ENCODE measurements around the gene OSBPL6.

OSBPL6 gene

GRCh38 chr2:178277741-178278197 is 83.5 kb downstream of the OSBPL6 start:
- DNase-seq: no peak

GRCh38 chr2:178279142-178279541 is 84.8 kb downstream of the OSBPL6 start:
- DNase-seq: no peak

- no peak for DNase-seq
Measured at GRCh38 chr2:178279636-178280035, 85.3 kb downstream of the OSBPL6 start.

- no peak for DNase-seq
Measured at GRCh38 chr2:178280244-178280852, 86.0 kb downstream of the OSBPL6 start.

- no peak for DNase-seq
Measured at GRCh38 chr2:178282075-178282815, 87.9 kb downstream of the OSBPL6 start.

GRCh38 chr2:178283341-178283918 is 89.1 kb downstream of the OSBPL6 start:
- no peak for DNase-seq

- no peak for DNase-seq
Measured at GRCh38 chr2:178284613-178285286, 90.4 kb downstream of the OSBPL6 start.

- DNase-seq: no peak
Measured at GRCh38 chr2:178285287-178285615, 90.9 kb downstream of the OSBPL6 start.

GRCh38 chr2:178286636-178287035 is 92.3 kb downstream of the OSBPL6 start:
- DNase-seq: no peak

GRCh38 chr2:178287652-178288344 is 93.5 kb downstream of the OSBPL6 start:
- DNase-seq: no peak

- DNase-seq: no peak
Measured at GRCh38 chr2:178291703-178292102, 97.4 kb downstream of the OSBPL6 start.

GRCh38 chr2:178292586-178292985 is 98.3 kb downstream of the OSBPL6 start:
- DNase-seq: no peak

- no peak for DNase-seq
Measured at GRCh38 chr2:178295115-178295514, 100.8 kb downstream of the OSBPL6 start.

- no peak for DNase-seq
Measured at GRCh38 chr2:178295906-178296305, 101.6 kb downstream of the OSBPL6 start.

- no peak for DNase-seq
Measured at GRCh38 chr2:178296394-178297090, 102.2 kb downstream of the OSBPL6 start.

GRCh38 chr2:178297091-178297411 is 102.7 kb downstream of the OSBPL6 start:
- DNase-seq: no peak

GRCh38 chr2:178298785-178299212 is 104.5 kb downstream of the OSBPL6 start:
- DNase-seq: no peak

GRCh38 chr2:178301649-178302238 is 107.4 kb downstream of the OSBPL6 start:
- no peak for DNase-seq

- no peak for DNase-seq
Measured at GRCh38 chr2:178304333-178304732, 110.0 kb downstream of the OSBPL6 start.

- DNase-seq: peak; percentile 10
Measured at GRCh38 chr2:178306352-178307073, 112.2 kb downstream of the OSBPL6 start.

GRCh38 chr2:178307650-178308049 is 113.3 kb downstream of the OSBPL6 start:
- no peak for DNase-seq

Data from stimulated activated CD4-positive, alpha-beta T cell treated with anti-CD3 and anti-CD28 coated beads, Interleukin-4, amount 100 ng/mL, for 1 hour (primary cell).